ENCODE results near the gene KPNB1.
A peak's percentile ranks its signal among the peaks of the same experiment; 100 is the strongest.

The KPNB1 gene

DNA sequence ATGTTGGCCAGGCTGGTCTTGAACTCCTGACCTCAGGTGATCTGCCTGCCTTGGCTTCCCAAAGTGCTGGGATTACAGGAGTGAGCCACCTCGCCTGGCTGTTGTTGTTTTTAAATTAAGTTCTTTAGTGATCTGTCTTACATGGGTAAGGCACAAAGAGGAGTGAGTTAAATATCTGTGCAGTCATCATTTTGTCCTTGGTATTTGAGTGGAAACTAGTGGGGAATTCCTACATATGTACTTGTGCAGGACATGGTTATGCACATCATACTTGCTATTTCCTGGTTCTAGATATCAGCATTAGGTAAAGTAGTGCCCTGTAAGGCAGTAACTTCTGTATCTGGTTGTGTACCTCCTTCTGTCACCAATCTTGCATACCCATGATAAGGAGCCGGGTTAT, 3.7 kb downstream of the KPNB1 start:
- H3K27me3 ChIP-seq (ENCODE audit: control insufficient read depth in 1 of 2, insufficient read depth in 2 of 2, low read length in 2 of 2), result no peaks in the 10 kb centered on the region
- H3K9me3 ChIP-seq (ENCODE audit: control insufficient read depth in 1 of 2, low read length in 2 of 2), result no peaks in the 10 kb centered on the region
- peaks cover 46 to 67% of the 10 kb centered on the region in 2 donors for H3K36me3 ChIP-seq (ENCODE audit: control insufficient read depth in 1 of 2, insufficient read depth in 2 of 2, low read length in 2 of 2)
- no peak overlapping the region for H3K27ac ChIP-seq (ENCODE audit: low read depth, low read length)
- H3K4me1 ChIP-seq (ENCODE audit: control insufficient read depth in 1 of 2, insufficient read depth in 2 of 2, low read length in 2 of 2), result peaks cover 24 to 27% of the 10 kb centered on the region in 2 donors
- no peak overlapping the region for H3K4me3 ChIP-seq (ENCODE audit: low read depth in 1 of 2, low read length in 2 of 2)
- no peak overlapping the region for H3K9ac ChIP-seq (ENCODE audit: low read depth in 1 of 2, low read length in 2 of 2)

DNA sequence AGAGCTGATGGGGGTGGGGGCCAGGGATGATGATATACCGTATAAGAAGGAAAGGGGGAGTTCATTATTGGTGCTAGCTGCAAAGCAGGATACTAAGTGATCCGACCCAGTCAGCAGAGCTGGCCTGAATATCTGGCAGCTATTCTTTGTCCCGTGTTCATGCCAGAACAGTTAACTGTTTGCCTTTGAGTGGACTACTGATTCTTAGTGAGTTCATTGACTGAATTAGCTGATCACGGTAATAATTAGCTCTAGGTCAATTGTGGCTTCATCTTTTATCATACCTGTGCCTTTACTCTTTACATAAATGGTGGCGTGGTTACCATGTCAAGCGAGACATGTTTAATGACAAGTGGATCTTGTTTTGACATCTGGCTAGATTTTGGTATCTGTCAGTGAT, 5.3 kb downstream of the KPNB1 start:
- no peak overlapping the region for H3K27ac ChIP-seq (ENCODE audit: low read depth, low read length)
- H3K9ac ChIP-seq (ENCODE audit: low read depth in 1 of 2, low read length in 2 of 2), result no peak overlapping the region
- no peak overlapping the region for H3K4me3 ChIP-seq (ENCODE audit: low read depth in 1 of 2, low read length in 2 of 2)
- H3K27me3 ChIP-seq (ENCODE audit: control insufficient read depth in 1 of 2, insufficient read depth in 2 of 2, low read length in 2 of 2), result no peaks in the 10 kb centered on the region
- no peaks in the 10 kb centered on the region for H3K9me3 ChIP-seq (ENCODE audit: control insufficient read depth in 1 of 2, low read length in 2 of 2)
- peaks cover 49 to 73% of the 10 kb centered on the region in 2 donors for H3K36me3 ChIP-seq (ENCODE audit: control insufficient read depth in 1 of 2, insufficient read depth in 2 of 2, low read length in 2 of 2)
- peaks cover 18 to 23% of the 10 kb centered on the region in 2 donors for H3K4me1 ChIP-seq (ENCODE audit: control insufficient read depth in 1 of 2, insufficient read depth in 2 of 2, low read length in 2 of 2)

DNA sequence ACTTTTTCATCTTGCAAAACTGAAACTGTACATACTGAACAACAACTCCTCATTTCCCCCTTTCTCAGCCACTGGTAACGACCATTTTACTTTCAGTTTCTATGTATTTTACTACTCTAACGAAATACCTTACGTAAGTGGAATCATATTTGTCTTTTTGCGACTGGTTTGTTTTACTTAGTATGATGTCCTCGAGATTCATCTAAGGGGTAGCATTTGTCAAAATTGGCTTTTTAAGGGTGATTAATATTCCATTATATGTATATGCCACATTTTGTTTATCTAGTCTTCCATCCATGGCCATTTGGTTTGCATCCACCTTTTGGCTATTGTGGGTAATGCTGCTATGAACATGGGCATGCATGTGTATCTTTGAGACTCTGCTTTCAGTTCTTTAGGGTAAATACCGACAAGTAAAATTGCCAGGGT, 10.4 kb downstream of the KPNB1 start:
- Histone ChIP-seq H3K9me3 (ENCODE audit: control insufficient read depth in 1 of 2, low read length in 2 of 2) (no peaks in the 10 kb centered on the region), H3K27me3 (ENCODE audit: control insufficient read depth in 1 of 2, insufficient read depth in 2 of 2, low read length in 2 of 2) (no peaks in the 10 kb centered on the region), H3K36me3 (ENCODE audit: control insufficient read depth in 1 of 2, insufficient read depth in 2 of 2, low read length in 2 of 2) (peaks cover 59 to 81% of the 10 kb centered on the region in 2 donors), H3K4me3 (ENCODE audit: low read depth in 1 of 2, low read length in 2 of 2) (peak overlapping the region in 1 of 2 donors; percentile 22), H3K27ac (ENCODE audit: low read depth, low read length) (peak overlapping the region; percentile 46), H3K4me1 (ENCODE audit: control insufficient read depth in 1 of 2, insufficient read depth in 2 of 2, low read length in 2 of 2) (peaks cover 0 to 6% of the 10 kb centered on the region in 2 donors), H3K9ac (ENCODE audit: low read depth in 1 of 2, low read length in 2 of 2) (peak overlapping the region in 1 of 2 donors; percentile 6)

GRCh38 chr17:47663912-47664623, 14.3 kb downstream of the KPNB1 start:
- Histone ChIP-seq H3K4me1 (ENCODE audit: control insufficient read depth in 1 of 2, insufficient read depth in 2 of 2, low read length in 2 of 2) (no peaks in the 10 kb centered on the region), H3K4me3 (ENCODE audit: low read depth in 1 of 2, low read length in 2 of 2) (no peak overlapping the region), H3K27ac (ENCODE audit: low read depth, low read length) (no peak overlapping the region), H3K9me3 (ENCODE audit: control insufficient read depth in 1 of 2, low read length in 2 of 2) (no peaks in the 10 kb centered on the region), H3K9ac (ENCODE audit: low read depth in 1 of 2, low read length in 2 of 2) (no peak overlapping the region), H3K36me3 (ENCODE audit: control insufficient read depth in 1 of 2, insufficient read depth in 2 of 2, low read length in 2 of 2) (peaks cover 55 to 77% of the 10 kb centered on the region in 2 donors), H3K27me3 (ENCODE audit: control insufficient read depth in 1 of 2, insufficient read depth in 2 of 2, low read length in 2 of 2) (no peaks in the 10 kb centered on the region)

GRCh38 chr17:47664624-47664941, 14.9 kb downstream of the KPNB1 start:
- Histone ChIP-seq H3K9me3 (ENCODE audit: control insufficient read depth in 1 of 2, low read length in 2 of 2) (no peaks in the 10 kb centered on the region), H3K9ac (ENCODE audit: low read depth in 1 of 2, low read length in 2 of 2) (no peak overlapping the region), H3K27me3 (ENCODE audit: control insufficient read depth in 1 of 2, insufficient read depth in 2 of 2, low read length in 2 of 2) (no peaks in the 10 kb centered on the region), H3K4me3 (ENCODE audit: low read depth in 1 of 2, low read length in 2 of 2) (no peak overlapping the region), H3K27ac (ENCODE audit: low read depth, low read length) (no peak overlapping the region), H3K36me3 (ENCODE audit: control insufficient read depth in 1 of 2, insufficient read depth in 2 of 2, low read length in 2 of 2) (peaks cover 60 to 83% of the 10 kb centered on the region in 2 donors), H3K4me1 (ENCODE audit: control insufficient read depth in 1 of 2, insufficient read depth in 2 of 2, low read length in 2 of 2) (no peaks in the 10 kb centered on the region)

GRCh38 chr17:47665655-47666054, 15.9 kb downstream of the KPNB1 start:
- peaks cover 71 to 93% of the 10 kb centered on the region in 2 donors for H3K36me3 ChIP-seq (ENCODE audit: control insufficient read depth in 1 of 2, insufficient read depth in 2 of 2, low read length in 2 of 2)
- no peak overlapping the region for H3K4me3 ChIP-seq (ENCODE audit: low read depth in 1 of 2, low read length in 2 of 2)
- H3K9ac ChIP-seq (ENCODE audit: low read depth in 1 of 2, low read length in 2 of 2), result no peak overlapping the region
- H3K9me3 ChIP-seq (ENCODE audit: control insufficient read depth in 1 of 2, low read length in 2 of 2), result no peaks in the 10 kb centered on the region
- H3K4me1 ChIP-seq (ENCODE audit: control insufficient read depth in 1 of 2, insufficient read depth in 2 of 2, low read length in 2 of 2), result no peaks in the 10 kb centered on the region
- H3K27me3 ChIP-seq (ENCODE audit: control insufficient read depth in 1 of 2, insufficient read depth in 2 of 2, low read length in 2 of 2), result no peaks in the 10 kb centered on the region
- H3K27ac ChIP-seq (ENCODE audit: low read depth, low read length), result no peak overlapping the region

GRCh38 chr17:47669081-47669480, 19.4 kb downstream of the KPNB1 start:
- H3K4me1 ChIP-seq (ENCODE audit: control insufficient read depth in 1 of 2, insufficient read depth in 2 of 2, low read length in 2 of 2), result no peaks in the 10 kb centered on the region
- no peak overlapping the region for H3K9ac ChIP-seq (ENCODE audit: low read depth in 1 of 2, low read length in 2 of 2)
- H3K27ac ChIP-seq (ENCODE audit: low read depth, low read length), result no peak overlapping the region
- H3K27me3 ChIP-seq (ENCODE audit: control insufficient read depth in 1 of 2, insufficient read depth in 2 of 2, low read length in 2 of 2), result no peaks in the 10 kb centered on the region
- no peak overlapping the region for H3K4me3 ChIP-seq (ENCODE audit: low read depth in 1 of 2, low read length in 2 of 2)
- H3K9me3 ChIP-seq (ENCODE audit: control insufficient read depth in 1 of 2, low read length in 2 of 2), result no peaks in the 10 kb centered on the region
- peaks cover 72 to 93% of the 10 kb centered on the region in 2 donors for H3K36me3 ChIP-seq (ENCODE audit: control insufficient read depth in 1 of 2, insufficient read depth in 2 of 2, low read length in 2 of 2)

DNA sequence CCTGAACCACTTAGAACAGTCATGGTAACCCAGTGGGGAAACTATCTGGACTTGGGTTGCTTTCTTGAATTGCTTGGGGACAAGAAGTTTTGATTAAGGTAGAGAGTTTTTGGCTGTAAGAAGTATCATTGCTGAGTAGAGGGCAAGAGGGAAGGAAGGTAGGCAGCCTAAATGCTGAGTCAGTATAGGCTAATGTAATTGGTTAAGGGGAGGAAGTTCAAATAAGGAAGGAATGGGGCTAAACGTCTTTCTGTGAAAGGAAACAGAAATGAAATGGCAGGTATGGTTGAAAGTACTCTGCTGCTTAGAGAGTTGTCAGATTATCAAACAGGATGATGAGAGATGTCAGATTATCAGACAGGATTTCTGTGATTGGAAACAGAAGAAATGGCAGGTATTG, 20.3 kb downstream of the KPNB1 start:
- Histone ChIP-seq H3K36me3 (ENCODE audit: control insufficient read depth in 1 of 2, insufficient read depth in 2 of 2, low read length in 2 of 2) (peaks cover 68 to 93% of the 10 kb centered on the region in 2 donors), H3K27me3 (ENCODE audit: control insufficient read depth in 1 of 2, insufficient read depth in 2 of 2, low read length in 2 of 2) (no peaks in the 10 kb centered on the region), H3K27ac (ENCODE audit: low read depth, low read length) (no peak overlapping the region), H3K4me3 (ENCODE audit: low read depth in 1 of 2, low read length in 2 of 2) (no peak overlapping the region), H3K4me1 (ENCODE audit: control insufficient read depth in 1 of 2, insufficient read depth in 2 of 2, low read length in 2 of 2) (no peaks in the 10 kb centered on the region), H3K9me3 (ENCODE audit: control insufficient read depth in 1 of 2, low read length in 2 of 2) (no peaks in the 10 kb centered on the region), H3K9ac (ENCODE audit: low read depth in 1 of 2, low read length in 2 of 2) (no peak overlapping the region)

DNA sequence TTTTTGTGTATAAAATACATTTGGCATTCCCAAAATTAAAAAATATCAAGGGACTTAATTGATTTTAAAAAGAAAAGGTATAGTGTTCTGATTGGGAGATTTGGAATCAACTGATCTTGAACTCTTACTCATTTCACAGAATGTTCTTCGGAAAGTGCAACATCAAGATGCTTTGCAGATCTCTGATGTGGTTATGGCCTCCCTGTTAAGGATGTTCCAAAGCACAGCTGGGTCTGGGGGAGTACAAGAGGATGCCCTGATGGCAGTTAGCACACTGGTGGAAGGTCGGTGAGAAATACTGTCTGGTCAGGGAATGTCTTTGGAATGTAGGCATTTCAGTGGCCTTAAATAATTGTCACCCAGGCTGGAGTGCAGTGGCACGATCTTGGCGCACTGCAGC, 24.8 kb downstream of the KPNB1 start:
- H3K9me3 ChIP-seq (ENCODE audit: control insufficient read depth in 1 of 2, low read length in 2 of 2), result no peaks in the 10 kb centered on the region
- no peaks in the 10 kb centered on the region for H3K4me1 ChIP-seq (ENCODE audit: control insufficient read depth in 1 of 2, insufficient read depth in 2 of 2, low read length in 2 of 2)
- no peak overlapping the region for H3K27ac ChIP-seq (ENCODE audit: low read depth, low read length)
- no peaks in the 10 kb centered on the region for H3K27me3 ChIP-seq (ENCODE audit: control insufficient read depth in 1 of 2, insufficient read depth in 2 of 2, low read length in 2 of 2)
- no peak overlapping the region for H3K4me3 ChIP-seq (ENCODE audit: low read depth in 1 of 2, low read length in 2 of 2)
- no peak overlapping the region for H3K9ac ChIP-seq (ENCODE audit: low read depth in 1 of 2, low read length in 2 of 2)
- peaks cover 63 to 98% of the 10 kb centered on the region in 2 donors for H3K36me3 ChIP-seq (ENCODE audit: control insufficient read depth in 1 of 2, insufficient read depth in 2 of 2, low read length in 2 of 2)

DNA sequence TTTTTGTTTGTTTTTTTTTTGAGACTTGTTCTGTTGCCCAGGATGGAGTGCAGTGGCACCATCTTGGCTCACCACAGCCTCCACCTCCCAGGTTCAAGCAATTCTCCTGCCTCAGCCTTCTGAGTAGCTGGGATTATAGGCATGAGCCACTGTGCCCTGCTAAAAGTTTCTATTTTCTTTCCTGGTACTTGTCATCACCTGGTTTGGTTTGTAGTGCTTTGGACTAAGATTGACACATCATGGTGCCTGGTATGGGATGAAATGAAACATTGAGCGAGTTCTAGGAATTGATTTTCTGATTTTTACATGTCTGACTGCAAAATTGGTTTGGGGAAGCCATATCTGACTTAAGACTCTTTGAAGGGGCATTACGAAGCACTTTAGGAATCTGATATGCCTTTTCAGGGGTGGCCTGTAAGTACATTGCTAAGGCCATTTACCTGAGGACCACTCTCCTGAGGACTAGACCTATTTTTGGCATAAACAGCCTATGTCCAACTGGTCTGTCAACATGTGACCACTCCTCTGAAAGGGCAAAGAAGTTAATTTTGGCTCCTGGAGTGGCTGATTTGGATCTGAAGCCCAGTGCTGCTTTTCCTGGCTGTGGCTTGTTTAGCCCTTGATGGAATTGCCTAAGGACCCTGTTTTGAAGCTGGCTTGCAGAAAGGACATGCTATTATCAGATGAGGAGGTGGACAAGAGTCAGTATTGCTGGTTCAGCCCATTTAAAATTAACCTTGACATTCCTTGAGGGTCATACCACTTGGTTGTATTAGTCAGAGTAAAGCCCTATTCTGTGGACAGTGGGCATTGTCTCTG, 25.9 kb downstream of the KPNB1 start:
- no peaks in the 10 kb centered on the region for H3K9me3 ChIP-seq (ENCODE audit: control insufficient read depth in 1 of 2, low read length in 2 of 2)
- peaks cover 60 to 97% of the 10 kb centered on the region in 2 donors for H3K36me3 ChIP-seq (ENCODE audit: control insufficient read depth in 1 of 2, insufficient read depth in 2 of 2, low read length in 2 of 2)
- no peaks in the 10 kb centered on the region for H3K27me3 ChIP-seq (ENCODE audit: control insufficient read depth in 1 of 2, insufficient read depth in 2 of 2, low read length in 2 of 2)
- no peak overlapping the region for H3K27ac ChIP-seq (ENCODE audit: low read depth, low read length)
- no peaks in the 10 kb centered on the region for H3K4me1 ChIP-seq (ENCODE audit: control insufficient read depth in 1 of 2, insufficient read depth in 2 of 2, low read length in 2 of 2)
- H3K9ac ChIP-seq (ENCODE audit: low read depth in 1 of 2, low read length in 2 of 2), result no peak overlapping the region
- no peak overlapping the region for H3K4me3 ChIP-seq (ENCODE audit: low read depth in 1 of 2, low read length in 2 of 2)
